ELR (cell line): ENCODE results near the gene MTRFR.
A peak's percentile ranks its signal among the peaks of the same experiment; 100 is the strongest.
"Not testable (repeated sequence)": the region's sequence is repeated elsewhere in the genome, so short reads cannot be mapped to it uniquely, and the experiment has no call there.

ENCODE experiments used
- DNase-seq: peaks from one replicate; pipeline ENCODE4 v3.0.0-alpha.2; 2015; ENCODE audit warnings: low read depth

Gene MTRFR

GRCh38 chr12:123232807-123233504, at the start of gene MTRFR, which contains the start of gene MPHOSPH9:
TSS of gene MTRFR (plus strand) at chr12:123233436. CDS start at chr12:123253675, 20,239 bp downstream.
TSS of gene MPHOSPH9 (minus strand) at chr12:123233141. CDS start at chr12:123230364, 2,777 bp downstream.
- DNase-seq = peak; percentile 100

- DNase-seq = no peak
Observed at GRCh38 chr12:123187637-123188036, 45.6 kb upstream of the MTRFR start.

DNA sequence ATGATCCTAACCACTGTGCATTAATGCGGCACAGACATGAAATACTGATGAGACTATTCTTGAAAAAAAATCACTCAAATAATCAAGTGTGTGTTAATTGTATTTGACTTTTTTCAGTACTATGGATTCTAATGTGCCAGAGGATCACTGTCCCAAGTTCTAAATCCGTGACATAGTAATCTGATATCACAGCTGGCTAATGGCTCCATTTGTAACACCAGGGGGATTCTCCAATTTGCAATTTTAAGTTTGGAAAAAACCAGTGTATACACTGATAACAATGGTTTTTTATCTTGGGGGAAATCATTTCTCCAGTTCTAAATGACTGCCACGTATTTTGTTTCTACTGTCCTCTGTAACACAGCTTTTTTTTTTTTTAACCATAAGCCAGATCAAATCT, 33.3 kb upstream of the MTRFR start:
- no peak for DNase-seq

GRCh38 chr12:123200414-123200813, 32.8 kb upstream of the MTRFR start:
- no peak for DNase-seq

DNA sequence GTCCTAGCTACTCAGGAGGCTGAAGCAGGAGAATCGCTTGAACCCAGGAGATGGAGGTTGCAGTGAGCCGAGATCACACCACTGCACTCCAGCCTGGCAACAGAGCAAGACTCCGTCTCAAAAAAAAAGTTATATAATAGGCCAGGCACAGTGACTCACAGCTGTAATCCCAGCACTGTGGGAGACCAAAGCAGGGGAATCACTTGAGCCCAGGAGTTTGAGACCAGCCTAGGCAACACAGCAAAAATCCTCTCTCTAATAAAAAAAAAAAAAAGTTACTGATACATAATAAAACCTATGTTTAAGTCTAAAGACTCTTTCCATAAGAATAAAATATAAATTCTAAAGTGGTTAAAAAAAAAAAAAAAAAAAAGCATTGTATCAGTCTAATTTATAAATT, 26.4 kb upstream of the MTRFR start:
- DNase-seq = not testable (repeated sequence)

GRCh38 chr12:123207815-123208214, 25.4 kb upstream of the MTRFR start:
- not testable (repeated sequence) for DNase-seq

GRCh38 chr12:123223241-123223668, 10.0 kb upstream of the MTRFR start:
- no peak for DNase-seq

DNA sequence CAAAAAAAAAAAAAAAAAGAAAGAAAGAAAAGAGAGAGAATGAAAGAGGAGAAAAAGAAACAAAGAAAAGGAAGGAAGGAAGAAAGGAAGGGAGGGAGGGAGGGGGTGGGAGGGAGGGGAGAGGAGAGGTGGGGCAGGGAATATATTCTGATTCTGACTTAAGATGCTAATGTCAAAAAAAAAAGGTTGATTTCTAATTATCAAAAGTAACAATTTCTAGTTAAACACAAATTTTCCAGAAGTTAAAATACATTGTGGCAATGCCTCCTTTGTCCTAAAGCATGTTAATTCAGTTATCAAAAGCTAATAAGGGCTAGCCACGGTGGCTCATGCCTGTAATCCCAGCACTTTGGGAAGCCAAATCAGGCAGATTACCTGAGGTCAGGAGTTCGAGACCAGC, 7.8 kb upstream of the MTRFR start:
- DNase-seq = no peak

DNA sequence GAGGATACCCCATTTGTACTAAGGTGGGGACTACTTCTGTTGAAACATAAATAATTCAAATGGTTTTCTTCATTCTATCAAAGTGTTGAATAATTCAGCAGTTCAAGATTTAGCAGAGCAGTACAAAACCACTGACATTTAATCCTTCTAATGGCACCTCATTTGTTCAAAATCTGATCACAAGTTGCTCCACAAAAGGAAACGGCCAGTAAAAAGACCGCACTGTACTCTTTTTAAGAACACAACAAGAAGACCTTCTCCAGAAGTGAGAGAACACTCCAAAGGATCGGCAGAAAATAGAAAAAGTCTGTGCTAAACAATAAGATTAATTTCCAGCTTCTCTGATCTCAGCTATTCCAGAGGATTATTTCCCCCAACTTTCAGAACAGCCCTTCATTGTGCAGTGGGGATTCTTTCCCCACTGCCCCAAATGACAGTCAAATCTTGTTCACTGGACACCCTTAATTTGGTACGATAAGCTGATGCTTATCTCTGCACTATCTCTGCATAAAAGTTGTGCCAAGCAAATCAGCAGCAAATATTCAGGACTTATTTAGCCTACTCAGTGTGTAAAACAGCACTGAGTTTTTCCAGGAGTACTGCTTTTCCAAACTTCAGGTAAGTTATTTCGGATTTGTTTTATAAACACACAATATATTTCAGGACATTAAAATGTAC, 5.5 kb upstream of the MTRFR start:
- DNase-seq = no peak

- DNase-seq = no peak
Observed at GRCh38 chr12:123229051-123229450, 4.2 kb upstream of the MTRFR start.

DNA sequence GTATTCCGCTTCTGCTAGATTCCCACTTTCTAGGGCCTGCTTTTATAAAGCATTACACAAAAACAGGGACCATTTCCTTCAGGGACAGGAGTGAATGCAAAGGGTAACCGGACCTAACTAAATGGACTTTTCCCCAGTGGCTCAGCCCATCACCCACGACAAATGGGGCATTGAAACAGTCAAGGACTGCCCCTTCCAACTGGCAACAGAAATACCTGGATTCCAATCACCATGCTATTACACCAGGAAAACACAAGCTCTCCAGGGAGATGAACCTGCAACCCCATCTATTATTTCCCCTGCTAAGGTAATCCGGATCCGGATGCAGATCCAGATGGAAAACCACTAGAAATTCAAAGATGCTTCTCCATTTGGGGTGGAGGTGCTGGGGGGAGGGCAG, 1.3 kb upstream of the MTRFR start:
- DNase-seq = peak; percentile 18

DNA sequence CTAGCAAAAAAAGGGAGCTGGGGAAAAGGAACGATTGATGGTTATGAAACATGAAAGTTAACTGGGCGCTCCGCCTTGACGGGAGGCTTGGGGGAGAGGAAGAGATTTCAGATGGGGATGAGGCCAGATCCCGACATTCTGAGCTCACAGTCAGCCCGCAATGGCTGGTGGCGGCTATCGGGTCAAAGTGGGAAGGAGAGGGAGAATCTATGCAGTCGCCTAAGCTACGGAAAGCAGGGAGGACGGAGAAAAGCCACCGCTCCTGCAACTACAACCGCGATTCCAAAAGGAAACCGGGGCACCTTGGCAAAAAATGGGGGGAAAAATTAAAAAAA, 797 bp upstream of the MTRFR start:
- no peak for DNase-seq

DNA sequence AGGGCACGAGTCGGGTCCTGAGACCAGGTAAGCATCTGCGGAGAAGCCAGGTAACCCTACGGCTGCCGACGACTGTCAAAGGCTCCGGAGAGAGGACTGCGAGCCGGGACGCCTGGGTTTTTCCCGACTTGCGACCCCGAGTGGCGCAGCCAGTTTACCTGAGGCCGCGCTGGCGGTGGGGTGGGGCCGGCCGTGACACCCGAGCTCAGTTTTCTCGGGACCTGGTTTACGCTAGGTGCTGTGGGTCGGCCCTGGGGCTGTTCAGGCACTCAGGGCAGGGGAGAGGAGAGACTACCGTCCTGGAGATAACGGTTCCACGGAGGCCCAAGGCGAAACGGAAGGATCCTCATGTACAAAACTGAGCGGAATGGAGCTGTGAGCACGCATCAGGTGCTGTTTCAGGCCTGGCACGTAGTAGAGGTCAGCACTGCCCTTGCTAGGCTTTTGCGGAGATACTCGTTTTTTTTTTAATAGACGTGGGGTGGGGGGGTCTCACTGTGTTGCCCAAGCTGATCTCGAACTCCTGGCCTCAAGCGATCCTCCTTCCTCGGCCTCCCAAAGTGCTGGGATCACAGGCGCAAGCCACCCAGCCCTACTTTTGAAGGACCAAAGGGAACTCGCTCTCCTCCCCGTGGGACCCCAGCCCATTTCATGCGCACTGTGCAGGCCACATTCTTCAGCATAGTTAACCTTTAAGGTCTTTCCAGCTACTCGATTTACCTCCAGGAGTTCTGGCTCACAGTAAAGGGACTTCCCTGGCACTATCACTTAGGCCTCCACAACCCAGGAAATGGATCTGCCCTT, 471 bp downstream of the MTRFR start:
- peak; percentile 43 for DNase-seq

DNA sequence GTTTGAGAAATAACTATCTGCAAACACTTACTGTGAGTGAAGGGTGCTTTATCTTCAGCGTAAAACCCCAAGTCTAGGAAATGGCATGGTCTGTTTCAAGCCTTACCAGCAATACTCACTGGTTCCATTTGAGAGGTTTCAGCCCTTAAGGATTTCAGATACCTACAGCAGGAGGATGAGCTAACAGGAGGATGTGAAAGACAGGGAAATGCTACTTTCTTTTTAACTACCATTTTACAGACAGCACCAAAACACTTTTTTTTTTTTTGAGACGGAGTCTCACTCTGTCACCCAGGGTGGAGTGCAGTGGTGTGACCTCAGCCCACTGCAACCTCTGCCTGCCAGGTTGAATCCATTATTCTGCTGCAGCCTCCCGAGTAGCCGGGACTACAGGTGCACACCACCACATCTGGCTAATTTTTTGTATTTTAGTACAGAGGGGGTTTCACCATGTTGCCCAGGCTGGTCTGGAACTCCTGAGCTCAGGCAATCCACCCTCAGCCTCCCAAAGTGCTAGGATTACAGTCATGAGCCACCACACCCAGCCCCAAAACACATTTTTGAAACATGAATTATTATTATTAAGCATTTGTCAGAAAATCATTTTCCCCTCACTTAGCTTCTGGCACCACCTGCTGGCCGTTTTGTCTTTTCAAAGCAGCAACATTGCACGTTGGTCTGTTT, 4.6 kb downstream of the MTRFR start:
- peak; percentile 84 for DNase-seq

- no peak for DNase-seq
Observed at GRCh38 chr12:123238330-123238682, 5.1 kb downstream of the MTRFR start.

DNA sequence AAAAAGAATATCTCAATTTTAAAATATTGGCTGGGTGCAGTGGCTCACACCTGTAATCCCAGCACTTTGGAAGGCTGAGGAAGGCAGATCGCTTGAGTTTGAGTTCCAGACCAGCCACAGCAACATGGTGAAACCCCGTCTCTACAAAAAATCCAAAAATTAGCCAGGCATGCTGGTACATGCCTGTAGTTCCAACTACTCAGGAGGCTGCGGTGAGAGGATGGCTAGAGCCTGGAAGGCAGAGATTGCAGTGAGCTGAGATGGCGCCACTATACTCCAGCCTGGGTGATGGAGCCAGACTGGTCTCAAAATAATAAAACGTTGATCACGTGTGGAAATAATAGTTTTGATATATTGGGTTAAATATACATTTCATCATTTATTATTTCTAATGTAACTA, 5.7 kb downstream of the MTRFR start:
- no peak for DNase-seq

DNA sequence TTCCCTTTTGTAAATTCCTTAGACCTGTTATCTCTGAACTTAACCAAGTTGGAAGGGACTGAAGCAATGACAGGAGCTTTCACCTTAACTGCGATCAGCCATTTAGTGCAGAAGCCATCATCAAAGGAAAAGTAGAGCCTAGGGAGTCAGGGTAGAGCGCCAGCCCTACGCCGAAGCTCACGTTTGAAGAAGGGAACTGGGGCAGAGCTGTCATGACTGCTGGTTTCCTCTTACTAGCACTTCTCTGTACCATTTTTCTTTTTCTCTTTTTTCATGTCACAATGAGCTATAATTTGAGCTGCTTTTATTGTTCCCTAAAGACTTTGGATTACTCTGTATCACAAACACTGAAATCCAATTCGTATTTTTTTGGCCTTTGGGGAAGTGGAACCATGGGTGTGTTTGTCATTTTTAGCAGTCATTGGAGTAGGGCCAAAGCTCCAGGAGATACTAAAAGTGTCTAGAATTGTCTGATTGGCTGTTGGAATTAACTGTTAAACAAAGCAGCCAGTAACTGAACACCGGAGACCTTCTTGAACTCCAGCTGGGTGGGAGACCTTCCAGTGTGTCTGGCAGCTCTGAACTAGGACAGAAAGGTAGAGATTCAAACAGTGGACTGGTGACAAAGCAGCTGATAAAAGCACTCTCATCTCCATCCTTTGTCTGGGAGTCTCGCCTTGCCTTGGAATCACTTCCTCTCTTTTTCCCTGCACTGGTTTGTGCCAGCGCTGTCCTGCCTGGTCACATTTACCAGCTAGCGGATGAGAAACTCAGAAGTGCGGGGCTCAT, 9.1 kb downstream of the MTRFR start:
- DNase-seq = no peak

DNA sequence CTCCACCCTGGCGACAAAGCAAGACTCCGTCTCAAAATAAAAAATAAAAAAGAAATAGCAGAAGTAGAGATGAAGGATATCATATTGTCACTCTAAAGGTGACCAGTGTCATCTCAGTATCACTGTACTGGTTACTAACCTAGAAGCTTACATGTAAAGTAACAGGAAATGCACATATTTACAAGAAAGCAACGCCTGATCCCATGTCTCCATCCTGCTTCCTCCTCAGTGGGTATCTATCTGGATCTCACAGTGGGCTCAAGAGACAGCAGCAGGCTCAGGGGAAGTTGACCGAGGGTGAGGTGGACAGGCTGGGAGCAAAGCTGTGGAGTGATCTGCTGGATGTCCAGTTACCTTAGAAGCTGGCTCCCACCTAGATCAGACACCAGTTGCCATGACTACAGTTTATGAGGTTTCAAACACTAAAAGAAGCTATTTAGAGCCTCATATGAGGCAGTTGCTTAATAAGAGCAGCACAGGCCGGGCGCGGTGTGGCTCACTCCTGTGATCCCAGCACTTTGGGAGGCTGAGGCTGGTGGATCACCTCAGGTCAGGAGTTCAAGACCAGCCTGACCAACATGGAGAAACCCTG, 10.5 kb downstream of the MTRFR start:
- no peak for DNase-seq

- DNase-seq = no peak
Observed at GRCh38 chr12:123245678-123246077, 12.4 kb downstream of the MTRFR start.

GRCh38 chr12:123248129-123248528, 14.9 kb downstream of the MTRFR start:
- not testable (repeated sequence) for DNase-seq
